Smooth muscle cell (in vitro differentiated cells): ENCODE results near the gene FOLR2. TPM values are rescaled to one million over a fixed set of nuclear protein-coding genes. Genes with fewer than 3 reads are reported as not detected.
A peak's percentile ranks its signal among the peaks of the same experiment; 100 is the strongest.
"Not testable (repeated sequence)": the region's sequence is repeated elsewhere in the genome, so short reads cannot be mapped to it uniquely, and the experiment has no call there.

ENCODE experiments used
- DNase-seq: peaks from one replicate; lab custom pipeline; 2025; ENCODE audit not compliant: unreplicated experiment; lab: John Stamatoyannopoulos, UW
- H2AFZ ChIP-seq: fragments of 200-600 bp; sonication (generic); 2 replicates; pipeline ENCODE4 v1.6.0; 2016; ENCODE audit warnings: antibody characterized with exemption, low read depth, mild to moderate bottlenecking
- H3F3A ChIP-seq: fragments of 200-600 bp; sonication (generic); 2 replicates; pipeline ENCODE4 v1.6.0; 2017; ENCODE audit warnings: antibody characterized with exemption, low read depth
- H3K27ac ChIP-seq: fragments of 200-600 bp; sonication (generic); 2 replicates; pipeline ENCODE4 v1.5.1; 2016; ENCODE audit warnings: low read depth, mild to moderate bottlenecking
- H3K27me3 ChIP-seq: fragments of 200-600 bp; sonication (generic); 2 replicates; pipeline ENCODE4 v1.6.1; 2016; ENCODE audit warnings: low read depth, mild to moderate bottlenecking
- H3K36me3 ChIP-seq: fragments of 200-600 bp; sonication (generic); 2 replicates; pipeline ENCODE4 v1.5.1; 2016; ENCODE audit warnings: low read depth
- H3K4me1 ChIP-seq: fragments of 200-600 bp; sonication (generic); 2 replicates; pipeline ENCODE4 v1.5.1; 2016; ENCODE audit warnings: low read depth
- H3K4me2 ChIP-seq: fragments of 200-600 bp; sonication (generic); 2 replicates; pipeline ENCODE4 v1.6.0; 2016; ENCODE audit warnings: mild to moderate bottlenecking
- H3K4me3 ChIP-seq: fragments of 200-600 bp; sonication (generic); 2 replicates; pipeline ENCODE4 v1.5.1; 2016; ENCODE audit warnings: mild to moderate bottlenecking
- H3K79me2 ChIP-seq: fragments of 200-600 bp; sonication (generic); 2 replicates; pipeline ENCODE4 v1.6.0; 2016; ENCODE audit warnings: low read depth, mild to moderate bottlenecking
- H3K9ac ChIP-seq: fragments of 200-600 bp; sonication (generic); 2 replicates; pipeline ENCODE4 v1.6.0; 2016; ENCODE audit warnings: low read depth
- H3K9me3 ChIP-seq: fragments of 200-600 bp; sonication (generic); replicated peaks from 2 replicates; pipeline ENCODE4 v1.5.1; 2016; ENCODE audit warnings: low read depth
- H4K20me1 ChIP-seq: fragments of 200-600 bp; sonication (generic); 2 replicates; pipeline ENCODE4 v1.6.0; 2016; ENCODE audit warnings: low read depth
- CTCF ChIP-seq: fragments of 200-600 bp; sonication (generic); IDR thresholded peaks from 2 replicates; pipeline ENCODE4 v1.5.1; 2017; ENCODE audit warnings: borderline replicate concordance, mild to moderate bottlenecking, antibody characterized with exemption; ENCODE audit not compliant: insufficient read depth, poor library complexity, severe bottlenecking
- WGBS: methylation state at CpG from one replicate; pipeline ENCODE4 v1.1.7; 2016; ENCODE audit warnings: low lambda C conversion rate; 5-methylcytosine and 5-hydroxymethylcytosine counted together
- polyA plus RNA-seq: library from polyadenylated mRNA; unstranded; fragments of >200 nt; fragmentation: Nextera tagmentation; extraction: Ambion mirVana; gene quantifications from 2 replicates; pipeline ENCODE4 v1.2.1, GENCODE V29; 2016
- total RNA-seq: library from RNA; depleted of rRNA; stranded (reverse); fragments of >200 nt; gene quantifications from 2 replicates; pipeline ENCODE4 v1.2.3, GENCODE V29; 2014

Gene FOLR2
- total and polyA plus RNA-seq, 2 experiments from 2014 or later = not detected

- H3K4me2 ChIP-seq = no peak overlapping the region
- no peak overlapping the region for H2AFZ ChIP-seq
- TF ChIP-seq CTCF = no peak
- no peaks in the 10 kb centered on the region for H3F3A ChIP-seq
- no peak overlapping the region for H3K9ac ChIP-seq
- peaks cover 3% of the 10 kb centered on the region for H3K4me1 ChIP-seq
- H4K20me1 ChIP-seq = no peaks in the 10 kb centered on the region
- no peaks in the 10 kb centered on the region for H3K36me3 ChIP-seq
- no peak overlapping the region for H3K27ac ChIP-seq
- no peak for DNase-seq
- H3K4me3 ChIP-seq = no peak overlapping the region
- H3K9me3 ChIP-seq = no peaks in the 10 kb centered on the region
- no peaks in the 10 kb centered on the region for H3K27me3 ChIP-seq
- no peaks in the 10 kb centered on the region for H3K79me2 ChIP-seq
- 92% methylated on average over 4 of the region's 4 CpGs for WGBS
Measured at GRCh38 chr11:72179804-72180396, 36.7 kb upstream of the FOLR2 start.

GRCh38 chr11:72180892-72181552 is 35.6 kb upstream of the FOLR2 start:
- not testable (repeated sequence) for H3K79me2 ChIP-seq, H3K4me3 ChIP-seq, DNase-seq, H3K9ac ChIP-seq, H4K20me1 ChIP-seq, H2AFZ ChIP-seq, H3K9me3 ChIP-seq, H3K36me3 ChIP-seq, H3K27me3 ChIP-seq, H3F3A ChIP-seq, H3K27ac ChIP-seq, H3K4me1 ChIP-seq
- 56% methylated on average over 6 of the region's 7 CpGs for WGBS
- peak overlapping the region; percentile 35 for H3K4me2 ChIP-seq

GRCh38 chr11:72181553-72181958 is 35.0 kb upstream of the FOLR2 start:
- not testable (repeated sequence) for H3K27me3 ChIP-seq, H4K20me1 ChIP-seq, H2AFZ ChIP-seq, H3K9ac ChIP-seq, DNase-seq, H3K27ac ChIP-seq, H3K79me2 ChIP-seq, H3K36me3 ChIP-seq, H3K4me1 ChIP-seq, H3K9me3 ChIP-seq, H3K4me2 ChIP-seq, H3F3A ChIP-seq, H3K4me3 ChIP-seq
- WGBS = 69% methylated on average over 3 of the region's 3 CpGs

- WGBS = 100% methylated on average over 1 of the region's 1 CpG
Measured at GRCh38 chr11:72188267-72188666, 28.3 kb upstream of the FOLR2 start.

More at GRCh38 chr11:72188267-72188666, 28.3 kb upstream of the FOLR2 start:
- Histone ChIP-seq H4K20me1 (no peaks in the 10 kb centered on the region), H3K4me1 (peaks cover 11% of the 10 kb centered on the region), H3K79me2 (no peaks in the 10 kb centered on the region), H3K9ac (no peak overlapping the region), H3K36me3 (no peaks in the 10 kb centered on the region), H3K27ac (no peak overlapping the region), H3K27me3 (no peaks in the 10 kb centered on the region), H3K4me2 (no peak overlapping the region), H3F3A (no peaks in the 10 kb centered on the region), H3K9me3 (no peaks in the 10 kb centered on the region), H2AFZ (no peak overlapping the region), H3K4me3 (no peak overlapping the region)
- DNase-seq = no peak
- TF ChIP-seq CTCF = no peak
